ENCODE measurements around the gene DDX39B. TPM values are rescaled to one million over a fixed set of nuclear protein-coding genes. Genes with fewer than 3 reads are reported as not detected.
"Not testable (repeated sequence)": the region's sequence is repeated elsewhere in the genome, so short reads cannot be mapped to it uniquely, and the experiment has no call there.

The DDX39B gene
- total RNA-seq, 1 donor = 183 TPM

DNA sequence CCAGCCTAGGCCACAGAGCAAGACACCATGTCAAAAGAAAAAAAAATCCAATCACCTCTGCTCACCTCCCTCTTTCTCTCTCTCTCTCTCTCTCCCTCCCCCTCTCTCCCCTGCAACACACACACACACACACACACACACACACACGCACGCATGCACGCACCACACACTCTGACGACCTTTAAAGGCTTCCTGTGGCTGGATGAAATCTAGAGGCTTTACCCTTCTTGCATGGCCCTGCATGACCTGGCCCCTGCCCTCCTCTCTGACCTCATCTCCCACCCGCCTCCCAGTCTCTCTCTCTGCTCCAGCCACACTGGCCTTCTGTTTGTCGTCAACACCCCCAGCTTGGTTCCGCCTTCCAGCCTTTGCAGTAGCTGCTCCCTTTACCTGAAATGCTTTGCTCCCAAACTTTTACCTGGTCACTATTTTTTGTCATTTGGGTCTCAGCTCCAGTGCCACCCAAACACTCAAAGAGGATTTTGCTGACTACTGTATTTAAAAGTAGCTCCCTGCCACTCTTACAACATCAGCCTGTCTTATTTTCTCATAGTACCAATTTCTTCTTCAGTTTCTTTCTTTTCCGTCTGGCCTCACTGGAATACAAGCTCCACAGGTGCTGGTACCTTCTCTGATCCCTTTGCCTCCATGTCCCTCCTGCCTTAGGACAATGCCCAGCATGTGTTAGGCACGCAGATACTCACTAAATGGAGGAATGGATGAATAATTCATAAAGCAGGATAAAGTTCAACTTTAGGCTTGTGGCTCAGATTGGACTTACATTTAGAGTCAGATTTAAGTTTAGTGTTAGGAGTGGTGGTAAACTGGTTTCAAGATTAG is 25.9 kb upstream of the DDX39B start:
- Histone ChIP-seq H3K9me3 (ENCODE audit: low read depth, low read length) (no peaks in the 10 kb centered on the region), H3K4me3 (ENCODE audit: low read length) (no peak overlapping the region), H3K27me3 (ENCODE audit: insufficient read depth, low read length) (no peaks in the 10 kb centered on the region), H3K4me1 (ENCODE audit: insufficient read depth, low read length) (peaks cover 72% of the 10 kb centered on the region)

GRCh38 chr6:31560697-31561058 is 18.9 kb upstream of the DDX39B start:
- H3K27me3 ChIP-seq (ENCODE audit: insufficient read depth, low read length) = no peaks in the 10 kb centered on the region
- H3K9me3 ChIP-seq (ENCODE audit: low read depth, low read length) = no peaks in the 10 kb centered on the region
- H3K4me3 ChIP-seq (ENCODE audit: low read length) = no peak overlapping the region

GRCh38 chr6:31559958-31560696 is 18.3 kb upstream of the DDX39B start:
- Histone ChIP-seq H3K9me3 (ENCODE audit: low read depth, low read length) (no peaks in the 10 kb centered on the region), H3K4me3 (ENCODE audit: low read length) (peak overlapping the region; percentile 3), H3K4me1 (ENCODE audit: insufficient read depth, low read length) (peaks cover 85% of the 10 kb centered on the region), H3K27me3 (ENCODE audit: insufficient read depth, low read length) (no peaks in the 10 kb centered on the region)

More at GRCh38 chr6:31560697-31561058, 18.9 kb upstream of the DDX39B start:
- H3K4me1 ChIP-seq (ENCODE audit: insufficient read depth, low read length) = peaks cover 85% of the 10 kb centered on the region

GRCh38 chr6:31559606-31559957 is 17.8 kb upstream of the DDX39B start:
- H3K9me3 ChIP-seq (ENCODE audit: low read depth, low read length) = no peaks in the 10 kb centered on the region
- peak overlapping the region; percentile 3 for H3K4me3 ChIP-seq (ENCODE audit: low read length)
- no peaks in the 10 kb centered on the region for H3K27me3 ChIP-seq (ENCODE audit: insufficient read depth, low read length)
- peaks cover 85% of the 10 kb centered on the region for H3K4me1 ChIP-seq (ENCODE audit: insufficient read depth, low read length)

- Histone ChIP-seq H3K4me1 (ENCODE audit: insufficient read depth, low read length) (peaks cover 83% of the 10 kb centered on the region), H3K4me3 (ENCODE audit: low read length) (no peak overlapping the region), H3K9me3 (ENCODE audit: low read depth, low read length) (no peaks in the 10 kb centered on the region), H3K27me3 (ENCODE audit: insufficient read depth, low read length) (no peaks in the 10 kb centered on the region)
These were observed 17.1 kb upstream of the DDX39B start for GRCh38 chr6:31558631-31559500.

DNA sequence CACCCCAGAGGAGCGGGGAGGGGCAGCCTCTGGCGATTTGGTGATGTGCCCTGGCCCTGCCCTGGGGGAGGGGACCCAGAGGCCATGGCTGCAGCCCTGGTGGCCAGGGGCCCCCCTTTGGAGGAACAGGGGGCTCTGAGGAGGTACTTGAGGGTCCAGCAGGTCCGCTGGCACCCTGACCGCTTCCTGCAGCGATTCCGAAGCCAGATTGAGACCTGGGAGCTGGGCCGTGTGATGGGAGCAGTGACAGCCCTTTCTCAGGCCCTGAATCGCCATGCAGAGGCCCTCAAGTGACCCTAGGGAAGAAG is 16.5 kb upstream of the DDX39B start:
- Histone ChIP-seq H3K4me1 (ENCODE audit: insufficient read depth, low read length) (peaks cover 81% of the 10 kb centered on the region), H3K27me3 (ENCODE audit: insufficient read depth, low read length) (no peaks in the 10 kb centered on the region), H3K4me3 (ENCODE audit: low read length) (no peak overlapping the region)

GRCh38 chr6:31557443-31558317 is 15.9 kb upstream of the DDX39B start:
- no peak overlapping the region for H3K4me3 ChIP-seq (ENCODE audit: low read length)
- H3K27me3 ChIP-seq (ENCODE audit: insufficient read depth, low read length) = no peaks in the 10 kb centered on the region
- H3K4me1 ChIP-seq (ENCODE audit: insufficient read depth, low read length) = peaks cover 81% of the 10 kb centered on the region
- H3K9me3 ChIP-seq (ENCODE audit: low read depth, low read length) = no peaks in the 10 kb centered on the region

More for the DNA sequence above, 16.5 kb upstream of the DDX39B start:
- H3K9me3 ChIP-seq (ENCODE audit: low read depth, low read length) = no peaks in the 10 kb centered on the region

DNA sequence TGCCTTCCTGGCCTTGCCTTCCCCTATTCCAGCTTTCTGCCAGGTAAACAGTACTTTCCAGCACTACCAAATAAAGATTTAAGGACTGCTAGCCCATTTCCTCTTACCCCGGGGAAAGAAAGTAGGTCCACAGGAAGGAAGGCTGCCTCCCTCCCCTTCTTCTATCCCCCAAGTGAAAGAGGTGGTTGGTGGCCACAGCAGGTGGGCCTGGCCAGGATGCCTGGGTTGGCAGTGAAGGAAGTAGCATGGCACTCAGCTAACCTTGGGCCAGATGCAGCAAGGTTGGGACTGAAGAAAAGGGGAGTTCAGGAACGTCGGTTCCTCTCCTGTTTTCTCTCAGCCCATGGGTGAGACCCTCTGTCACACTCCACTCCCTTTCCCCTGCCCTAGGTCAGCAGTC is 14.5 kb upstream of the DDX39B start:
- Histone ChIP-seq H3K4me3 (ENCODE audit: low read length) (no peak overlapping the region), H3K27me3 (ENCODE audit: insufficient read depth, low read length) (no peaks in the 10 kb centered on the region), H3K4me1 (ENCODE audit: insufficient read depth, low read length) (peaks cover 80% of the 10 kb centered on the region), H3K9me3 (ENCODE audit: low read depth, low read length) (no peaks in the 10 kb centered on the region)

DNA sequence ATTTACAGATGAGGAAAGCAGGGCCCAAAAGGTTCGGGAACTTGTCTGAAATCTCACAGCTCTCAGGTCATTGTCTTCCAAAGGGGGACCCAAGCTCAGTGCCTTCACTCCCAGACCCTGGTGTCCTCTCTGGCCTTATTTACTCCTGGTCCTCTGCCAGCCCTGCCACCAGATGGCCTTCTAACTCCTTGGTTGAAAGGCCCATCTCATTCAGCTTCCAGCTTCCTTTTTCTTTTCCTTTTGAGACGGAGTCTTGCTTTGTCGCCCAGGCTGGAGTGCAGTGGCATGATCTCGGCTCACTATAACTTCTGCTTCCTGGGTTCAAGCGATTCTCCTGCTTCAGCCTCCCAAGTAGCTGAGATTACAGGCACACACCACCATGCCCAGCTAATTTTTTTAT is 9.6 kb upstream of the DDX39B start:
- H3K4me1 ChIP-seq (ENCODE audit: insufficient read depth, low read length) = peaks cover 65% of the 10 kb centered on the region
- not testable (repeated sequence) for H3K4me3 ChIP-seq (ENCODE audit: low read length); H3K27me3 ChIP-seq (ENCODE audit: insufficient read depth, low read length); H3K9me3 ChIP-seq (ENCODE audit: low read depth, low read length)

GRCh38 chr6:31548544-31548873 is 6.7 kb upstream of the DDX39B start:
- Histone ChIP-seq H3K4me3 (ENCODE audit: low read length) (no peak overlapping the region), H3K27me3 (ENCODE audit: insufficient read depth, low read length) (no peaks in the 10 kb centered on the region), H3K9me3 (ENCODE audit: low read depth, low read length) (no peaks in the 10 kb centered on the region)

GRCh38 chr6:31547727-31548543 is 6.1 kb upstream of the DDX39B start:
- peaks cover 54% of the 10 kb centered on the region for H3K4me1 ChIP-seq (ENCODE audit: insufficient read depth, low read length)
- H3K27me3 ChIP-seq (ENCODE audit: insufficient read depth, low read length) = no peaks in the 10 kb centered on the region
- peak overlapping the region; percentile 36 for H3K4me3 ChIP-seq (ENCODE audit: low read length)
- no peaks in the 10 kb centered on the region for H3K9me3 ChIP-seq (ENCODE audit: low read depth, low read length)

More at GRCh38 chr6:31548544-31548873, 6.7 kb upstream of the DDX39B start:
- peaks cover 56% of the 10 kb centered on the region for H3K4me1 ChIP-seq (ENCODE audit: insufficient read depth, low read length)

DNA sequence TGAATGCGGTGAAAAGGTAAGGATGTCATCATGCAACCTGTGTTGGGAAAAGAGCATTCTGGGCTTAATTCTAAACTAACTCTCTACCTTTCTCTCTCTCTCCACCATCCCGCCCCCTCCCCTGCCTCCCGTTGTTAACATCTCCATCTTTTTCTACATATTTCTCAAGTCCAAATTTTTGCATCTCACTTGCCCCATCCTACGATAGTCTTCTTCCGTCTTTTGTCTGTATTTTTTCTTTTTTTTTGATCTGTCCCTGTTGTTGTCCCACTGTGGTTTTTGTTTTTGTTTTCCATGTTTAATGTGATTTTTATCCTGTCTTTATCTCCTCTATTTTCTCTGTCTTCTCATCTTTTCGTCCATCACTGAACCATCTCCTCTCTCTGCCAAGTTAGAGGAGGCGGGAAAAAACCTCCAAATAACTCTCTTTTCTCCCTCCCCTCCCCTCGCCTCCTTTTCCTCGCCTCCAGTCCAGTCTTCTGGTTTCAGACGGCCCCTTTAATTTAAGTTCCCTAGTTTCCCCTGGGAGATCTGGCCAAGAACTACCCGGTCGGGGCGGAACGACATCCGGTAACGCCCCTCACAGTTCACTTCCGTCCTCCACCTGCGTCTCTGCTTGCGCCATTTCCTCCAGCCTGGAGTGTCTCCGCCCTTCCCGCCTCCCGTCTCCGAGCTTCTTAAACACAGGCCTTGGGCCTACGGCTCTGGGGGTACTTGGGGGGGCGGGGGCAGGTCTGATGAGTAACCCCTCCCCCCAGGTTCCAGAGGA is 5.3 kb upstream of the DDX39B start, which contains the start of gene NFKBIL1:
Gene NFKBIL1 (plus strand): TSS at position 651 of the 769 bp plus-strand sequence. CDS start 87 bp downstream, at position 738.
- Histone ChIP-seq H3K4me3 (ENCODE audit: low read length) (peak within 1 kb of the TSS; percentile 36), H3K9me3 (ENCODE audit: low read depth, low read length) (no peaks in the 10 kb centered on the region), H3K4me1 (ENCODE audit: insufficient read depth, low read length) (peaks cover 55% of the 10 kb centered on the region), H3K27me3 (ENCODE audit: insufficient read depth, low read length) (no peaks in the 10 kb centered on the region)

- H3K9me3 ChIP-seq (ENCODE audit: low read depth, low read length) = no peaks in the 10 kb centered on the region
- H3K4me1 ChIP-seq (ENCODE audit: insufficient read depth, low read length) = peaks cover 48% of the 10 kb centered on the region
- peak within 1 kb of the TSS; percentile 36 for H3K4me3 ChIP-seq (ENCODE audit: low read length)
- H3K27me3 ChIP-seq (ENCODE audit: insufficient read depth, low read length) = no peaks in the 10 kb centered on the region
These were observed 4.6 kb upstream of the DDX39B start, which contains the start of gene ATP6V1G2 for GRCh38 chr6:31546339-31546957. TSS of gene ATP6V1G2 (minus strand) at chr6:31546608. CDS start at chr6:31546559, 49 bp downstream.

Data from mononuclear cell (primary cell).